B cell (primary cell): ENCODE measurements around the gene INSM1.

ENCODE experiments used
- EZH2 ChIP-seq: IDR thresholded peaks from 2 replicates; pipeline ENCODE4 v1.6.1; 2012; ENCODE audit warnings: borderline replicate concordance, low read depth, mild to moderate bottlenecking, moderate library complexity, low read length; ENCODE audit not compliant: insufficient read depth, poor library complexity, severe bottlenecking
- TF ChIP-seq, protein P1 (sequence below): fragments of 200-600 bp; IDR thresholded peaks from one replicate; pipeline ENCODE4 v1.8.0; 2022; ENCODE audit warnings: antibody characterized with exemption, mild to moderate bottlenecking

GRCh38 chr20:20366551-20366875, 1.4 kb upstream of the INSM1 start:
- TF ChIP-seq, protein P1, sequence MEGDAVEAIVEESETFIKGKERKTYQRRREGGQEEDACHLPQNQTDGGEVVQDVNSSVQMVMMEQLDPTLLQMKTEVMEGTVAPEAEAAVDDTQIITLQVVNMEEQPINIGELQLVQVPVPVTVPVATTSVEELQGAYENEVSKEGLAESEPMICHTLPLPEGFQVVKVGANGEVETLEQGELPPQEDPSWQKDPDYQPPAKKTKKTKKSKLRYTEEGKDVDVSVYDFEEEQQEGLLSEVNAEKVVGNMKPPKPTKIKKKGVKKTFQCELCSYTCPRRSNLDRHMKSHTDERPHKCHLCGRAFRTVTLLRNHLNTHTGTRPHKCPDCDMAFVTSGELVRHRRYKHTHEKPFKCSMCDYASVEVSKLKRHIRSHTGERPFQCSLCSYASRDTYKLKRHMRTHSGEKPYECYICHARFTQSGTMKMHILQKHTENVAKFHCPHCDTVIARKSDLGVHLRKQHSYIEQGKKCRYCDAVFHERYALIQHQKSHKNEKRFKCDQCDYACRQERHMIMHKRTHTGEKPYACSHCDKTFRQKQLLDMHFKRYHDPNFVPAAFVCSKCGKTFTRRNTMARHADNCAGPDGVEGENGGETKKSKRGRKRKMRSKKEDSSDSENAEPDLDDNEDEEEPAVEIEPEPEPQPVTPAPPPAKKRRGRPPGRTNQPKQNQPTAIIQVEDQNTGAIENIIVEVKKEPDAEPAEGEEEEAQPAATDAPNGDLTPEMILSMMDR = no peak
- TF ChIP-seq EZH2 = no peak
